HG02642 (cell line): ENCODE measurements around the gene ETV3.
"Not testable (repeated sequence)": the region's sequence is repeated elsewhere in the genome, so short reads cannot be mapped to it uniquely, and the experiment has no call there.

ENCODE experiments used
- ATAC-seq: cut with Tn5 transposase; IDR thresholded peaks from one replicate; pipeline ENCODE4 v1.9.1; 2021; ENCODE audit warnings: mild to moderate bottlenecking; ENCODE audit not compliant: unreplicated experiment, poor library complexity

ETV3 gene

GRCh38 chr1:157115429-157115838 lies 22.8 kb downstream of the ETV3 start:
- ATAC-seq, result no peak

- no peak for ATAC-seq
Measured at GRCh38 chr1:157114183-157115121, 23.7 kb downstream of the ETV3 start.

GRCh38 chr1:157113631-157114030 lies 24.6 kb downstream of the ETV3 start:
- ATAC-seq, result no peak

- no peak for ATAC-seq
Measured at GRCh38 chr1:157113106-157113505, 25.1 kb downstream of the ETV3 start.

- ATAC-seq, result no peak
Measured at GRCh38 chr1:157112186-157112867, 25.9 kb downstream of the ETV3 start.

- no peak for ATAC-seq
Measured at GRCh38 chr1:157111396-157112165, 26.6 kb downstream of the ETV3 start.

GRCh38 chr1:157110686-157111085 lies 27.5 kb downstream of the ETV3 start:
- ATAC-seq, result no peak

- no peak for ATAC-seq
Measured at GRCh38 chr1:157110003-157110402, 28.2 kb downstream of the ETV3 start.

- ATAC-seq, result no peak
Measured at GRCh38 chr1:157108448-157108847, 29.7 kb downstream of the ETV3 start.

GRCh38 chr1:157107702-157108101 lies 30.5 kb downstream of the ETV3 start:
- ATAC-seq, result no peak

GRCh38 chr1:157106813-157107189 lies 31.4 kb downstream of the ETV3 start:
- peak; percentile 13 for ATAC-seq

GRCh38 chr1:157105988-157106812 lies 32.0 kb downstream of the ETV3 start:
- peak; percentile 86 for ATAC-seq

GRCh38 chr1:157105298-157105987 lies 32.8 kb downstream of the ETV3 start:
- no peak for ATAC-seq

- ATAC-seq, result no peak
Measured at GRCh38 chr1:157104598-157105293, 33.4 kb downstream of the ETV3 start.

- ATAC-seq, result no peak
Measured at GRCh38 chr1:157103268-157103667, 34.9 kb downstream of the ETV3 start.

- no peak for ATAC-seq
Measured at GRCh38 chr1:157101149-157101548, 37.0 kb downstream of the ETV3 start.

GRCh38 chr1:157099633-157100009 lies 38.6 kb downstream of the ETV3 start, which contains the start of gene ETV3L:
TSS of gene ETV3L (minus strand) at chr1:157099808. CDS start at chr1:157099523, 285 bp downstream.
- ATAC-seq, result no peak

GRCh38 chr1:157098987-157099632 lies 39.1 kb downstream of the ETV3 start:
- ATAC-seq, result not testable (repeated sequence)
